Measurements from ENCODE around the gene KRT27. TPM values are rescaled to one million over a fixed set of nuclear protein-coding genes. Genes with fewer than 3 reads are reported as not detected.

The KRT27 gene
- total RNA-seq, 4 donors from 2014 or later: not detected

- peaks cover 0 to 12% of the 10 kb centered on the region in 2 donors for H3K27me3 ChIP-seq
- TF ChIP-seq POLR2A (IDR thresholded peaks at IDR 0.05): no peak
- no peak for TF ChIP-seq CTCF (IDR thresholded peaks at IDR 0.05)
- intact Hi-C loops (cut with DNase I; ENCODE audit: low total_unique reads): no loop called here
Observed at GRCh38 chr17:40777971-40778370, 4.4 kb downstream of the KRT27 start.

GRCh38 chr17:40777459-40777858 lies 4.9 kb downstream of the KRT27 start:
- no peak overlapping the region for H3K4me3 ChIP-seq
- intact Hi-C loops (cut with DNase I; ENCODE audit: low total_unique reads): no loop called here
- DNase-seq: no peak
- peaks cover 0 to 13% of the 10 kb centered on the region in 2 donors for H3K27me3 ChIP-seq
- H3K4me1 ChIP-seq: no peaks in the 10 kb centered on the region
- H3K36me3 ChIP-seq: no peaks in the 10 kb centered on the region
- no peaks in the 10 kb centered on the region for H3K9me3 ChIP-seq
- no peak for TF ChIP-seq POLR2A (IDR thresholded peaks at IDR 0.05)
- H3K27ac ChIP-seq: no peak overlapping the region

More at GRCh38 chr17:40777971-40778370, 4.4 kb downstream of the KRT27 start:
- DNase-seq: no peak
- no peak overlapping the region for H3K27ac ChIP-seq
- H3K4me3 ChIP-seq: no peak overlapping the region
- H3K9me3 ChIP-seq: no peaks in the 10 kb centered on the region
- H3K36me3 ChIP-seq: no peaks in the 10 kb centered on the region
- no peaks in the 10 kb centered on the region for H3K4me1 ChIP-seq

- no peak for DNase-seq
- H3K27me3 ChIP-seq: peaks cover 0 to 13% of the 10 kb centered on the region in 2 donors
- intact Hi-C loops (cut with DNase I; ENCODE audit: low total_unique reads): no loop called here
- no peaks in the 10 kb centered on the region for H3K4me1 ChIP-seq
- TF ChIP-seq CTCF (IDR thresholded peaks at IDR 0.05) (no peak), POLR2A (IDR thresholded peaks at IDR 0.05) (no peak)
- no peak overlapping the region for H3K4me3 ChIP-seq
- no peaks in the 10 kb centered on the region for H3K36me3 ChIP-seq
- no peaks in the 10 kb centered on the region for H3K9me3 ChIP-seq
- H3K27ac ChIP-seq: no peak overlapping the region
Observed at GRCh38 chr17:40775945-40776344, 6.4 kb downstream of the KRT27 start.

- intact Hi-C loops (cut with DNase I; ENCODE audit: low total_unique reads): no loop called here
- no peak for DNase-seq
- H3K36me3 ChIP-seq: no peaks in the 10 kb centered on the region
- H3K9me3 ChIP-seq: no peaks in the 10 kb centered on the region
- H3K27ac ChIP-seq: no peak within 1 kb of the TSS
- peaks cover 0 to 5% of the 10 kb centered on the region in 2 donors for H3K27me3 ChIP-seq
- H3K4me1 ChIP-seq: no peaks in the 10 kb centered on the region
- no peak within 1 kb of the TSS for H3K4me3 ChIP-seq
- TF ChIP-seq CTCF (IDR thresholded peaks at IDR 0.05): no peak
- no peak for TF ChIP-seq POLR2A (IDR thresholded peaks at IDR 0.05)
Observed at GRCh38 chr17:40772101-40772500, 10.2 kb downstream of the KRT27 start, which contains the start of gene KRT26. KRT26 (minus strand) TSS chr17:40772201; CDS start chr17:40772113, 88 bp downstream.

- Histone ChIP-seq H3K4me1 (no peaks in the 10 kb centered on the region), H3K9me3 (peaks cover 0 to 6% of the 10 kb centered on the region in 2 donors), H3K27me3 (no peaks in the 10 kb centered on the region), H3K4me3 (no peak overlapping the region), H3K36me3 (no peaks in the 10 kb centered on the region), H3K27ac (no peak overlapping the region)
- TF ChIP-seq POLR2A (IDR thresholded peaks at IDR 0.05) (no peak), CTCF (IDR thresholded peaks at IDR 0.05) (no peak)
- intact Hi-C loops (cut with DNase I; ENCODE audit: low total_unique reads): no loop called here
- DNase-seq: no peak
Observed at GRCh38 chr17:40765657-40766056, 16.7 kb downstream of the KRT27 start.

GRCh38 chr17:40763752-40764151 lies 18.6 kb downstream of the KRT27 start:
- no peaks in the 10 kb centered on the region for H3K27me3 ChIP-seq
- intact Hi-C loops (cut with DNase I; ENCODE audit: low total_unique reads): no loop called here
- H3K27ac ChIP-seq: no peak overlapping the region
- peaks cover 0 to 16% of the 10 kb centered on the region in 2 donors for H3K9me3 ChIP-seq
- H3K36me3 ChIP-seq: no peaks in the 10 kb centered on the region
- no peak for DNase-seq
- H3K4me3 ChIP-seq: no peak overlapping the region
- no peak for TF ChIP-seq POLR2A (IDR thresholded peaks at IDR 0.05)
- no peak for TF ChIP-seq CTCF (IDR thresholded peaks at IDR 0.05)
- no peaks in the 10 kb centered on the region for H3K4me1 ChIP-seq
